Neutrophil (primary cell): ENCODE data around the gene RASGEF1B.

ENCODE experiments used
- H3K27ac ChIP-seq: fragments of 200-600 bp; sonication (generic); 2 replicates; pipeline ENCODE4 v1.5.1; 2016; ENCODE audit warnings: mild to moderate bottlenecking, moderate library complexity
- H3K27me3 ChIP-seq: fragments of 200-600 bp; sonication (generic); 2 replicates; pipeline ENCODE4 v1.6.0; 2016; ENCODE audit warnings: mild to moderate bottlenecking
- H3K36me3 ChIP-seq: fragments of 200-600 bp; sonication (generic); 2 replicates; pipeline ENCODE4 v1.5.1; 2017
- H3K4me1 ChIP-seq, 2 experiments: fragments of 200-600 bp in 1 of 2; sonication (generic) in 1 of 2; 1 replicate in 1 of 2; 2 replicates in 1 of 2; pipeline versions ENCODE4 v1.5.1 to v1.6.1; 2013 to 2016; ENCODE audit warnings: low read depth in 1 of 2, low read length in 1 of 2, mild to moderate bottlenecking in 1 of 2, moderate library complexity in 1 of 2; ENCODE audit not compliant: control insufficient read depth in 1 of 2, insufficient read depth in 1 of 2
- H3K4me3 ChIP-seq, 2 experiments: fragments of 200-600 bp in 1 of 2; sonication (generic) in 1 of 2; 1 replicate in 1 of 2; 2 replicates in 1 of 2; pipeline ENCODE4 v1.5.1; 2013 to 2016; ENCODE audit warnings: low read depth in 1 of 2, low read length in 1 of 2, mild to moderate bottlenecking in 1 of 2, moderate library complexity in 1 of 2
- H3K9me3 ChIP-seq: fragments of 200-600 bp; sonication (generic); 2 replicates; pipeline ENCODE4 v1.5.1; 2016
- CTCF ChIP-seq: fragments of 200-600 bp; sonication (generic); IDR thresholded peaks from 2 replicates; pipeline ENCODE4 v1.5.1; 2016; ENCODE audit warnings: antibody characterized with exemption

Gene RASGEF1B

GRCh38 chr4:81508411-81509185, 36.9 kb upstream of the RASGEF1B start:
- Histone ChIP-seq H3K4me1 (peaks cover 9 to 10% of the 10 kb centered on the region in 2 experiments), H3K27ac (no peak overlapping the region), H3K4me3 (no peak overlapping the region)

GRCh38 chr4:81507530-81507929, 35.8 kb upstream of the RASGEF1B start:
- Histone ChIP-seq H3K36me3 (no peaks in the 10 kb centered on the region), H3K4me1 (peaks cover 9 to 10% of the 10 kb centered on the region in 2 experiments), H3K27ac (no peak overlapping the region), H3K27me3 (peaks cover 88% of the 10 kb centered on the region), H3K9me3 (no peaks in the 10 kb centered on the region), H3K4me3 (no peak overlapping the region)
- no peak for TF ChIP-seq CTCF

More at GRCh38 chr4:81508411-81509185, 36.9 kb upstream of the RASGEF1B start:
- Histone ChIP-seq H3K36me3 (no peaks in the 10 kb centered on the region), H3K27me3 (peaks cover 91% of the 10 kb centered on the region), H3K9me3 (no peaks in the 10 kb centered on the region)
- no peak for TF ChIP-seq CTCF

DNA sequence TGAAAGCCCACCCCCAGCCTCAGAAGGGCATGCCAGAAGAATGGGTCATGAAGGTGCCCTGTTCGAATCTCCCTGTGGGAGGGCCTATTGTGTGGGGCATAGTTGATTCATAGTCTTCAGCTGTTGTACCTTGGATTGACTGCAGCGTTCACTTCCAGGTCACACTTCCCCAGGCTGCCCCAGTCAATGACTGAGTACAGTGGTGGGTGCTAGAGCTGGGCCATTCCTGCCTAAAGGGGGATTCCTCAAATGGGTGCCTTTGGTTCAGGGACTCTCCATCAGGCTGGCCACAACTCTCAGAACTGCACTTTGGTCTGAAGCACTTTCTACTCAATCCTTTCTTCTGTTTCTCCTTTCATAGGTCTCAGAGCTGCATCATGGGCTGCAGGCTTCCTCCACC, 35.0 kb upstream of the RASGEF1B start:
- no peak overlapping the region for H3K27ac ChIP-seq

GRCh38 chr4:81505726-81506125, 34.0 kb upstream of the RASGEF1B start:
- no peak overlapping the region for H3K4me3 ChIP-seq
- H3K27me3 ChIP-seq, result peaks cover 82% of the 10 kb centered on the region
- H3K4me1 ChIP-seq, result peaks cover 9 to 10% of the 10 kb centered on the region in 2 experiments
- H3K9me3 ChIP-seq, result no peaks in the 10 kb centered on the region
- no peak for TF ChIP-seq CTCF
- H3K27ac ChIP-seq, result no peak overlapping the region
- H3K36me3 ChIP-seq, result no peaks in the 10 kb centered on the region

More for the DNA sequence above, 35.0 kb upstream of the RASGEF1B start:
- H3K9me3 ChIP-seq, result no peaks in the 10 kb centered on the region
- peaks cover 9 to 10% of the 10 kb centered on the region in 2 experiments for H3K4me1 ChIP-seq
- peaks cover 85% of the 10 kb centered on the region for H3K27me3 ChIP-seq
- TF ChIP-seq CTCF, result no peak
- no peaks in the 10 kb centered on the region for H3K36me3 ChIP-seq
- no peak overlapping the region for H3K4me3 ChIP-seq

DNA sequence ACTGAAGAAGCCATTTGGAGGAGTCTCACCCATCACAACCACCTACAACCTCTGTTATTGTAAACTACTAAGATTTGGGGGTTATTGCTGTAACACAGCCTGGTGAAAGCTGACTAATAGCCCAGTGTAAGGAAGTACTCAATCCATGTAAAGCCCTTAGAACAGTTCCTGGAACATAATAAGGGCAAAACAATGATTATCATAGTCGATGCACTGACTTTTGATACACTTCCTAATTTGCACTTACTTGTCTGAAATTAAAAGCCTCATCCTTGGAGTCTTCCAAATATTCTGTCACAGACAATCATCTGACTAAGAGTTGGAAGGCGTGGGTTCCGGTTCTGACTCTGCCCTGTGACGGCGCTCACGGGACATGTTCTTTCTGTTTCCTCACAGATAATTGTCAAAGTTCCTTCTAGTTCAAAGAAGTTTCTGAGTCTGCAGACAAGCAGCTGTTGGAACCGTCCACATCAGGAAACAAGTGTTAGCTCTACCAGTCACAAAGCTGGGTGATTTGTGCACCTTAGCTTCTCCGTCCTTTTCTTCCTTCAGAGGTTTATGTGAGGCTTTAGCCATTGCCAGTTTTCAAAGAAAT, 33.4 kb upstream of the RASGEF1B start:
- TF ChIP-seq CTCF, result no peak
- Histone ChIP-seq H3K36me3 (no peaks in the 10 kb centered on the region), H3K9me3 (no peaks in the 10 kb centered on the region), H3K27me3 (peaks cover 82% of the 10 kb centered on the region), H3K27ac (no peak overlapping the region), H3K4me3 (no peak overlapping the region), H3K4me1 (peaks cover 9 to 10% of the 10 kb centered on the region in 2 experiments)
